Peyer's patch (tissue), 4 donors: ENCODE results near the gene LYST. TPM values are rescaled to one million over a fixed set of nuclear protein-coding genes. Genes with fewer than 3 reads are reported as not detected.
"Not testable (repeated sequence)": the region's sequence is repeated elsewhere in the genome, so short reads cannot be mapped to it uniquely, and the experiment has no call there.

Experiments
- DNase-seq, 3 donors: peaks; one replicate each; pipeline ENCODE4 v3.0.0-alpha.2; 2017 to 2019
- H3K27ac ChIP-seq, 4 donors: fragments of 200-600 bp; sonication (generic); one replicate each; pipeline ENCODE4 v1.5.1; 2016 to 2019
- H3K27me3 ChIP-seq, 2 donors: fragments of 200-600 bp; sonication (generic); one replicate each; pipeline ENCODE4 v1.5.1; 2019
- H3K36me3 ChIP-seq, 3 donors: fragments of 200-600 bp; sonication (generic); one replicate each; pipeline ENCODE4 v1.5.1; 2016 to 2019
- H3K4me1 ChIP-seq, 4 donors: fragments of 200-600 bp; sonication (generic); one replicate each; pipeline ENCODE4 v1.5.1; 2016 to 2019
- H3K4me3 ChIP-seq, 4 donors: fragments of 200-600 bp; sonication (generic); 1 replicate in 3 of 4; 2 replicates in 1 of 4; pipeline ENCODE4 v1.5.1; 2016 to 2019; ENCODE audit warnings: mild to moderate bottlenecking in 1 of 4
- H3K9me3 ChIP-seq, 4 donors: fragments of 200-600 bp; sonication (generic); one replicate each; pipeline ENCODE4 v1.5.1; 2016 to 2019; ENCODE audit warnings: mild to moderate bottlenecking in 1 of 4
- POLR2A ChIP-seq, 2 donors: fragments of 450-650 bp; IDR thresholded peaks; one replicate each; pipeline ENCODE4 v1.5.1; 2017; ENCODE audit warnings: antibody characterized with exemption in 2 of 2, mild to moderate bottlenecking in 2 of 2, moderate library complexity in 2 of 2
- total RNA-seq, 4 donors: library from RNA; depleted of rRNA; stranded (reverse); fragments of >200 nt; gene quantifications; one replicate each; pipeline ENCODE4 v1.1.0, GENCODE V29; 2016
- TF ChIP-seq, protein P1 (sequence below), 6 experiments: fragments of 450-650 bp in 4 of 6; fragments of 200-600 bp in 2 of 6; sonication (generic) in 1 of 6; IDR thresholded peaks; one replicate each; pipeline ENCODE4 v1.5.1; 2017 to 2019; ENCODE audit warnings: antibody characterized with exemption in 6 of 6, mild to moderate bottlenecking in 3 of 6, moderate library complexity in 1 of 6

LYST gene
- total RNA-seq, 4 donors from 2014 or later: 27.8 to 68.5 (median 35.5) TPM

DNA sequence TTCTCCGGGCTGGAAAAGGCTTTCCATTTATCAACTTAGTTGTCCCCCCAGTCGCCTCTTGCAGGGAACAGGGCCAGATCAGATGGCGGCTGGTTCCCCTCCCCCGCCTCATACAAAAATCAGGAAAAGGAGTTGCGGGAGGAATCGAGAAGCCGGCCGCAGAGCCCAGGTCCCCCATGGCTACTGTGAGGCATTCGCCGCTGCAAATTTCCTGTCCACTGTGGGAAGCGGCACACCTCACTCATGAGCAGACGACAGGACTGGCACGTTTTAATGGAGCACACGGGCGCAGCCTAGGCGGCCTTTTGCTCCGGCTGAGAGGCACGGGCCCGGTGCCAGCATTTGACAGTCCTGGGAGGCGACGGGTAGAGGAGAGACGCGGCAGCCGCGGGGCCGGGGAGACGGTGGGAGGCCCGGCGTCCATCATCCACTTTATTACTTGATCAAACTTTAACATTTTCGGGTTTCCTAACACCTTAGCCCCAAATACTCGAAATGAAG lies 218.2 kb downstream of the LYST start:
- H3K9me3 ChIP-seq: no peaks in the 10 kb centered on the region
- peak overlapping the region in 1 of 4 donors; percentile 66 for H3K27ac ChIP-seq
- DNase-seq: no peak
- peaks cover 3 to 25% (median 14%) of the 10 kb centered on the region in 4 donors for H3K4me1 ChIP-seq
- H3K27me3 ChIP-seq: peaks cover 0 to 9% of the 10 kb centered on the region in 2 donors
- H3K4me3 ChIP-seq: peak overlapping the region in 2 of 4 donors; percentile 59 to 64
- TF ChIP-seq POLR2A (IDR thresholded peaks at IDR 0.05): no peak
- TF ChIP-seq, protein P1, sequence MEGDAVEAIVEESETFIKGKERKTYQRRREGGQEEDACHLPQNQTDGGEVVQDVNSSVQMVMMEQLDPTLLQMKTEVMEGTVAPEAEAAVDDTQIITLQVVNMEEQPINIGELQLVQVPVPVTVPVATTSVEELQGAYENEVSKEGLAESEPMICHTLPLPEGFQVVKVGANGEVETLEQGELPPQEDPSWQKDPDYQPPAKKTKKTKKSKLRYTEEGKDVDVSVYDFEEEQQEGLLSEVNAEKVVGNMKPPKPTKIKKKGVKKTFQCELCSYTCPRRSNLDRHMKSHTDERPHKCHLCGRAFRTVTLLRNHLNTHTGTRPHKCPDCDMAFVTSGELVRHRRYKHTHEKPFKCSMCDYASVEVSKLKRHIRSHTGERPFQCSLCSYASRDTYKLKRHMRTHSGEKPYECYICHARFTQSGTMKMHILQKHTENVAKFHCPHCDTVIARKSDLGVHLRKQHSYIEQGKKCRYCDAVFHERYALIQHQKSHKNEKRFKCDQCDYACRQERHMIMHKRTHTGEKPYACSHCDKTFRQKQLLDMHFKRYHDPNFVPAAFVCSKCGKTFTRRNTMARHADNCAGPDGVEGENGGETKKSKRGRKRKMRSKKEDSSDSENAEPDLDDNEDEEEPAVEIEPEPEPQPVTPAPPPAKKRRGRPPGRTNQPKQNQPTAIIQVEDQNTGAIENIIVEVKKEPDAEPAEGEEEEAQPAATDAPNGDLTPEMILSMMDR (IDR thresholded peaks at IDR 0.05): no peak
- no peaks in the 10 kb centered on the region for H3K36me3 ChIP-seq

DNA sequence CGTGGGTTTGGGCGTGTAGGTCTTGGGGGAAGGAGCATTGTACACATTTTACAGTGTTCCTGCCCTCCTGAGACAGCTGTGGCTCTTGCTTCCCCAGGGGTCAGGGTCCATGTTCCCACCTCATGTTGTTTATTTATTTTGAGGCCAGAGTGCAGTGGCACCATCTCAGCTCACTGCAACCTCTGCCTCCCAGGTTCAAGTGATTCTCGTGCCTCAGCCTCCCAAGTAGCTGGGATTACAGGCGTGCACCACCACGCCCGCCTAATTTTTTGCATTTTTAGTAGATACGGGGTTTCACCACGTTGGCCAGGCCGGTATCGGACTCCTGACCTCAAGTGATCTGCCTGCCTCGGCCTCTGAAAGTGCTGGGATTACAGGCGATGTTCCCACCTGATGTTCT lies 219.2 kb downstream of the LYST start:
- not testable (repeated sequence) for H3K9me3 ChIP-seq, DNase-seq

DNA sequence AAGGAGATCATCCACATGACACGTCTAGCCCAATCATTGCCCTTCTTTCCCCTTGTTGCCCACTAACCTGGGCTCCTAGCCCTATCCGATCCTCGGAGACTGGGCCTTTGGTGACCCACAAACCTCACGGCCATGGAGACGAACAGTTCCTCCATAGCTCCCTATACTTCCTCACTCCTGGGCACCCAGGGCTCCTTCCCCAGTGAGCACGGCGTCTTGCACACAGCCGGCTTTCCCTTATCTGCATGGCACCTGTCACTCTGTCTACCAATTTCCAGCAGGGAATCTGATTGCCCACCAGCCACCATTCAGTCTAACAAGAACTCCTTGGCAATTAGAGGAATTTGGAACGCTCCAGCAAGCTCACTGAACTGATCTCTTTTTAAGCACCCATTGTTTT lies 220.2 kb downstream of the LYST start:
- Histone ChIP-seq H3K9me3 (no peaks in the 10 kb centered on the region), H3K4me3 (no peak overlapping the region), H3K4me1 (peaks cover 3 to 30% (median 14%) of the 10 kb centered on the region in 4 donors), H3K27ac (no peak overlapping the region), H3K36me3 (no peaks in the 10 kb centered on the region), H3K27me3 (peaks cover 0 to 9% of the 10 kb centered on the region in 2 donors)
- no peak for TF ChIP-seq POLR2A (IDR thresholded peaks at IDR 0.05)
- TF ChIP-seq, protein P1 (IDR thresholded peaks at IDR 0.05): no peak
- no peak for DNase-seq

More for the DNA sequence above, 219.2 kb downstream of the LYST start:
- H3K27me3 ChIP-seq, H3K36me3 ChIP-seq, H3K4me3 ChIP-seq, H3K27ac ChIP-seq: not testable (repeated sequence)
- H3K4me1 ChIP-seq: peaks cover 3 to 28% (median 14%) of the 10 kb centered on the region in 4 donors

GRCh38 chr1:235644693-235645305 lies 221.9 kb downstream of the LYST start:
- TF ChIP-seq POLR2A (IDR thresholded peaks at IDR 0.05): no peak
- TF ChIP-seq, protein P1 (IDR thresholded peaks at IDR 0.05): no peak
- no peaks in the 10 kb centered on the region for H3K36me3 ChIP-seq
- DNase-seq: no peak
- H3K9me3 ChIP-seq: no peaks in the 10 kb centered on the region
- H3K4me3 ChIP-seq: no peak overlapping the region
- peaks cover 0 to 7% of the 10 kb centered on the region in 2 donors for H3K27me3 ChIP-seq
- H3K27ac ChIP-seq: no peak overlapping the region
- peaks cover 3 to 23% (median 9%) of the 10 kb centered on the region in 4 donors for H3K4me1 ChIP-seq

GRCh38 chr1:235643837-235644692 lies 222.6 kb downstream of the LYST start:
- H3K4me1 ChIP-seq: peaks cover under 1 to 15% (median 4%) of the 10 kb centered on the region in 4 donors
- no peak for DNase-seq
- no peak overlapping the region for H3K4me3 ChIP-seq
- H3K36me3 ChIP-seq: no peaks in the 10 kb centered on the region
- H3K27ac ChIP-seq: no peak overlapping the region
- TF ChIP-seq, protein P1 (IDR thresholded peaks at IDR 0.05): no peak
- no peak for TF ChIP-seq POLR2A (IDR thresholded peaks at IDR 0.05)
- H3K9me3 ChIP-seq: no peaks in the 10 kb centered on the region
- H3K27me3 ChIP-seq: no peaks in the 10 kb centered on the region

DNA sequence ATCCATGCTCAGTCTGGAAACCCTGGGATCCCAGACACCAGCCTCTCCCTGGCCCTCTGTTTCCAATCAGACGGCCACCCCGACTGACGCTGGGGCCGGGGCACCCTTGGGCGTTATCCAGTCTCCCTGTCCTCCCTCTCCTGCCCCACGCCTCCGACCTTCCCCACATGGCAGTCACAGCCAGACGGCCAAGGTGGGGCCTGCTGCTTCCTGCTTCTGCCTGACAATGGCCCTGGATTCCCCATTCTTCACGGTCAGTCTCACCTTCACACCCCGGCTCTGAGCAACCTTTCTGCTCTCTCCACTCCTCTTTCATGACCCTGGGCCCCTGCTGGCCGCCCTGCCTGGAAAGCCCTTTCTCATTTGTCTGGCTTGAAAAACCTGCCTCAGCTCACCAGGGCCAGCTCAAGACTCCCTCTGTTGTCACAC lies 223.7 kb downstream of the LYST start:
- Histone ChIP-seq H3K27ac (peak overlapping the region in 1 of 4 donors; percentile 64), H3K4me3 (no peak overlapping the region), H3K27me3 (no peaks in the 10 kb centered on the region), H3K36me3 (no peaks in the 10 kb centered on the region), H3K4me1 (peaks cover 0 to 6% (median 0%) of the 10 kb centered on the region in 4 donors), H3K9me3 (no peaks in the 10 kb centered on the region)
- DNase-seq: peak in 1 of 3 donors; percentile 44
- TF ChIP-seq POLR2A (IDR thresholded peaks at IDR 0.05): no peak
- TF ChIP-seq, protein P1 (IDR thresholded peaks at IDR 0.05): no peak
